SKM-1 treated with dmso at 0.1 percent for 144 hours (cell line): ENCODE data around the gene FADS2.

ENCODE experiments used
- DNase-seq: peaks from one replicate; lab custom pipeline; 2025; ENCODE audit not compliant: unreplicated experiment; lab: John Stamatoyannopoulos, UW

Gene FADS2

DNA sequence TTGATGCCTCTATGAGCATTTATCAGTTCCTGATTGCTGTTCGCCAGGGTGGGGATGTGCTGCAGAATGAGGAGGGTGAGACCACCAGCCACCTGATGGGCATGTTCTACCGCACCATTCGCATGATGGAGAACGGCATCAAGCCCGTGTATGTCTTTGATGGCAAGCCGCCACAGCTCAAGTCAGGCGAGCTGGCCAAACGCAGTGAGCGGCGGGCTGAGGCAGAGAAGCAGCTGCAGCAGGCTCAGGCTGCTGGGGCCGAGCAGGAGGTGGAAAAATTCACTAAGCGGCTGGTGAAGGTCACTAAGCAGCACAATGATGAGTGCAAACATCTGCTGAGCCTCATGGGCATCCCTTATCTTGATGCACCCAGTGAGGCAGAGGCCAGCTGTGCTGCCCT lies 32.6 kb upstream of the FADS2 start:
- DNase-seq: no peak

DNA sequence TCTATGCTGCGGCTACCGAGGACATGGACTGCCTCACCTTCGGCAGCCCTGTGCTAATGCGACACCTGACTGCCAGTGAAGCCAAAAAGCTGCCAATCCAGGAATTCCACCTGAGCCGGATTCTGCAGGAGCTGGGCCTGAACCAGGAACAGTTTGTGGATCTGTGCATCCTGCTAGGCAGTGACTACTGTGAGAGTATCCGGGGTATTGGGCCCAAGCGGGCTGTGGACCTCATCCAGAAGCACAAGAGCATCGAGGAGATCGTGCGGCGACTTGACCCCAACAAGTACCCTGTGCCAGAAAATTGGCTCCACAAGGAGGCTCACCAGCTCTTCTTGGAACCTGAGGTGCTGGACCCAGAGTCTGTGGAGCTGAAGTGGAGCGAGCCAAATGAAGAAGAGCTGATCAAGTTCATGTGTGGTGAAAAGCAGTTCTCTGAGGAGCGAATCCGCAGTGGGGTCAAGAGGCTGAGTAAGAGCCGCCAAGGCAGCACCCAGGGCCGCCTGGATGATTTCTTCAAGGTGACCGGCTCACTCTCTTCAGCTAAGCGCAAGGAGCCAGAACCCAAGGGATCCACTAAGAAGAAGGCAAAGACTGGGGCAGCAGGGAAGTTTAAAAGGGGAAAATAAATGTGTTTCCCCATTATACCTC lies 32.1 kb upstream of the FADS2 start:
- DNase-seq: no peak

DNA sequence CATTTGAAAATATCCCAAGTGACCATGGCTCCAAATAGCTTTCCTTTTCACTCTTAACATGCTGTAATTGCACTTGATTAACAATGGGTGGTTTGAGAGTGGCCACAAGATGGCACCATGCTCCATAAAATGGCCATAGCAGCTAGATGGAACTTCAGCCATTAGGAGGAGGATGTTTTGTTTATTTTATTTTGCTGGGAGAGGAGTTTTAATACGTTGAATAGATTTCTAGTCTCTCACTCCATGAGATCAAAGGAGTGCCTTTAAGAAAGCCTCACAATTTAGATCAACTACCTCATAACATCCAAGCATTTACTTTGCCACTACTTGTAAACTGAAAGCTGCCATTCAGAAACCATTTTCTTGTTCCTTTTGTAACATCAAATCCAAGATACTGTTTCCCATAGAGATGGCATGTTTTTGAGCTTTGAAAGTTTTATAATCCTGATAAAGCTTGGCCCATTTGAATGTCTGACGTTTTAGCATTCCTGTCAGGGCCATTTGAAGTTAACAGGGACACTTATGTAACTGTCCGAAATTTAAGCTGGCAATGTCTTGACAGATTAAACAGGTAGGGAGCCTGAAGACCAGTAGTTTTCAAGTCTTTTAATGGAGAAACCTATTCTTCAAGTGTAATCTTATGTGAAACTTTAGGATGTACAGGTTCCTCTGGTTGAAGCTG lies 30.7 kb upstream of the FADS2 start:
- DNase-seq: peak; percentile 48

DNA sequence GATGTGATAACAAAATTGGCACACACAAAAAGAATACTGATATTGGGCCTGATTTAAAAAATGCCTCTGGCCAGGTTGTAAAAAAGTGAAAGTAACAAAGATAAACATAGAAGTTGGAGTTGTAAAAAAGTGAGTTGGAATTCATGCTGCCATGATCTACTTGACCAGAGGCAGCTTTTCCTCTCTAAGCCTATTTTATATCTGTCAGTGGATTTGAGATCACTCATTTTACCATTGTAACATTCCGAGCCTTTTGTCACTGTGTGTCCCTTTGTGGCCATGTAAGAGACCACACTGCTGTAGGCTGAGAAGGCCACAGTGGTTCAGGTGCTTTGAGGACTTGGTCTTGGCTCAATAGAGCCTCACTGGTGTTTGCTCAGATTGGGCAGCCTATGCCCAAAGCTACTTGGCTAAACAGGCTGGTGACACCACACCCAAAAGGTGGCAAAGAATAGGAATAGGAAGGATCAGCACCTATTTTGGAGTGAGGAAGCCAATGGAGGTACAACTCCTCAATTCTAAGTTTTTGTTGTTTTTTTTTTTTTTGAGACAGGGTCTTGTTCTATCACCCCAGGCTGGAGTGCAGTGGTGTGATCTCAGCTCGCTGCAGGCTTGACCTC lies 28.3 kb upstream of the FADS2 start:
- DNase-seq: no peak

DNA sequence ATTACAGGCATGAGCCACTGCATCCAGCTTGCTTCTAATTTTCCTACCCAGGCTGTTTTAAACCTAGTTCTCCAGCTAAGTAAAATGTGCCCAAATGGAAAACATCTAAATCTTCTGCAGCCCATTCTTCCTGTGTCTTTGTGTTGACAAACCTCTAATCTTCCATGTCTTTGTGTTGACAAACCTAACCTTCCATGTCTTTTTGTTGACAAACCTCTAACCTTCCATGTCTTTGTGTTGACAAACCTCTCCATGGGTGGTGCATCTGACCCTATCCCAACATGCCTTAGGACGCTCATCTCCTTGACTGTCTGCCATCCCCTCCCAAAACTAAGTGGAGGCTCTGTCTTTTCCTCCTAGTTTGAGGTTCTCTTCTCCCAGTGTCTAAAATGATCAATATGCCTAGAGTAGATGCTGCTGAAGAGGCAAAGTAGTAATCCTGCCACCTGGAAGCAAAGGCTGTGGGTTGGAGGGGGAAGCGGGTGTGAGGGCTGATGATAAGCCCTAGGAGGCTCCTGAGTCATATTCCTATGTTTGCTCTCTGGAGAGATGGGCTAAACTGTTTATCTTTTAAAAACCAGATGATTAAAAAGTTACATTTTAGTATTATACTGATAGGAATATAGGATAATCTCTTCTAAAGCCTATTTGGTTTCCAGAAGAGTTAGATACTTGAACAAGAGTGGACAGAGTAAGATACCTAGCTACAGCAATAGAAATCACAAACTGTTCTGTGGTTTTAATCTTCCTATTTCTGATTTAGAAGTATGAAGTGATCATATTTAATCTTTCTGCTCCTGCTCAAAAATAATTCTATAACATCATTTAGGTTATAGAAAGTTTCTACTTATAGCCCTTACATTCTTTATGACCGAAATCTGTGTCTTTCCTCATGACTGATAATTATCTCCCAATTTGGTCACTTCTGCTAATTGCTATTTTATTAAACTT lies 27.5 kb upstream of the FADS2 start:
- DNase-seq: no peak

DNA sequence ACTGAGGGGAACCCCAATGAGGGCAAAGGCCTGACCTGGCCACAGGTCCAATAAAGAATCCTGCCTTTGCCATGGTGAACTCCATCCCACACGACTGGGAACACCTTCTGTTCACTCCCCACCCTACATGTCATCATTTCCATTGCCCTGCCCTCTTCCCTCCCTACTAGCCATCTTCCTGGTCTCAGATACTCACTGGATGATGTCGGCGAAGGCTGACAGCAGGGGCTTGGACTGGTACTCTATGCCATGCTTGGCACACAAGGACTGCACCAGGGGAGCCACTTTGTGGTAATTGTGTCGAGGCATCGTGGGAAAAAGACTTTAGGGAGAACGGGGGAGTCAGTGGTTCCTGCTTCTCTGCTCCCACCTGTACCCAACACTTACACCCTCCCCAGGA lies 25.5 kb upstream of the FADS2 start:
- DNase-seq: no peak

DNA sequence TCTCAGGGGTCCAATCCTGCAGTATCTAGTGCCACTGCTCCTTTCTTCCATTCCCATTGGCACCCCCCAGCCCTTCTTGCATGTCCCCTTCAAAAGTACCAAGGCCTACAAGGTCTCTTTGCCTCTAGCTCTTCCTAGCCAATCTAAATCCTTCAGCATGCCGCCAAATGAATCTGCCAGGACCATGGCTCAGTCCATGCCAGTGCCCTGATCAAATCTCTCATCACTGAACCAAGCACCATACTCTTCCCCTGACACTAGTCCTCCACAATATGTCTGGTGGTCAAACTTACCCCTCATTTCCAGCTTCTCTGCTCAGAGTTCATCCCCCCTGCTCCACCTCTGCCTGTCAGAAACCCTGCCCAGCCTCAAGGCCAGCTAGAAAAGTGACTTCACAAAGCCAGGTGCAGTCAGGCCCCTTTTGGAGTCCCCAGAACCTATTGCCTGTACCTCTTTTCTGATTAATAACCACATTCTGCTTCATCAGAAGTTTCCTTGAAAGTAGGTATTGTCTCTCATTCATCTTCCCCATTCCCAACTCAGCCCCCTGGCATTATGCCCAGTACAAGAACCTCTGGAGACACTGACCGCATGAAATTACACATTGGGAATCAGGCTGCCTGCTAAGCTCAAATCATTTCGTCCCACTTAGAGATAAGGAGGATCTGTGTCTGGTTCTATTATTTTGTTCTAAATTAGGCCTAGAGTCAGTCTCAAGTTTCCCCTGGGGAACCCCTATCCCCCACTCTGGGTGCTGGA lies 24.0 kb upstream of the FADS2 start:
- DNase-seq: no peak

DNA sequence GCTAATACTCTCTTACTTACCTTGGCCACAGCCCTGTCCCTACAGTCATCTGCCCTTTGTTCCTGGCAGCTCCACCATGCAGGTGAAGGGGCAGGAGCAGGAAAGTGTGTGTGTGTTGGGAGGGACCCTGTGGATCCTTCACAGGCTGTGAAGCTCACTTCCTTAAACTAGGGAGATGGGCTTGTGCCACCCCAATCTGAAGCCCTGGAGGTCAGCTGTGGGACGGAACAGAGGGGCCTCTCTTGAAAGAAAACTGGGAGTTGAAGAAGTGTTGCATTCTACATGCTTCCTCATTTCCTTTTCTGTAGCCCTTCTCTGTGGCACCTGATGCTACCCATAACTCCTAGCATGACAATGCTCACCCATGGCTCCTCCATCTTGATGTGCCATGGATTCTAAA lies 23.0 kb upstream of the FADS2 start:
- no peak for DNase-seq

DNA sequence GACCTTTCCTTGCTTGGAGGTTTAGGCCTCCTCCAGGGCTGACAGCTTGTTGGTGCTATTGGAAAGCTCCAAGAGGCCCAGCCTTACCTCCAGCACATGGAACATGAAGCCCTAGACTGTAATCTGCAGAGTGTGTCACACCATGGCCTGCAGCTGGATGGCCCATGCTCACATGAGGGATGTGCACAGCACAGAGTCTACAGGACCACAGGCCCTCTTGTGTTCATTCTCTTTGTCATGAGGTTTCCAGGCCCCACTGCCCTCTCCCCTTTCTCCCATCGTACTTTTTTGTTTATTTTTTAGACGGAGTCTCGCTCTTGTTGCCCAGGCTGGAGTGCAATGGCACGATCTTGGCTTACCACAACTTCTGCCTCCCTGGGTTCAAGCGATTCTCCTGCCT lies 21.3 kb upstream of the FADS2 start:
- no peak for DNase-seq

DNA sequence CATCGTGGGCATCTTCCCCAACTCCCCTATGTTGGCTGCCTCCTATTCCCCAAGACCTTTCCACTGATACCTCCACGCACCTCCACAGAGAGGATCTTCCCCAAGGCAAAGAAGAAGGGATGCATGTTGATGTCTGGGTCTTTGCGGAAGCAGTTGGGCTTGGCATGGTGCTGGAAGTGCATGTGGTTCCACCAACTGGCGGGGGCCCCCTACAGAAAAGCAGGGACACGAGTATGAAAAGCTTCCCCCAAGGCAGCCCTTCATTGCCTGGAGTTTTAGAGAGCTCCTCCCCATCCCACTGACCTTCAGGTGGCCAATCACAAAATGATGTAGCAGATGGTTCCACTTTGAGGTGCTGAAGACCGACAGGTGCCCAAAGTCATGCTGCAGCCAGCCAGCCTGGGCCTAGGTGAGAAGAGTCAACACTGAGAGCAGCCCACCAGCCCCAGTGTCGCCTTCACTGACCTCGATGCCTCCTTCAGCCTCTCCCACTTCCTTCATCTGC lies 17.4 kb upstream of the FADS2 start:
- no peak for DNase-seq

DNA sequence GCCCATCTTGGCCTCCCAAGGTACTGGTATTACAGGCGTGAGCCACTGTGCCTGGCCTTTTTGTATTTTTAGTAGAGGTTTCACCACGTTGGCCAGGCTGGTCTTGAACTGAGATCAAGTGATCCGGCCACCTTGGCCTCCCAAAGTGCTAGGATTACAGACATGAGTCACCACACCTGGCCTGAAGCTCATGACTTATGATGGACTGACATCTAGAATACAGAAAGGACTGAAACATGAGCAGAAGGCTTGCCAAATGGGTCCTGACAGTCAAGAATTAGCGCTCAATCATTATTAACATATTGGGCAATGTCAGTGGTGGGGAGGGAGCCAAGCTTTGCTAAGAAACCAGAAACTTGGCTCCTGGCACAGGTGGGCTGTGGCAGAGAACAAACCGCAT lies 16.3 kb upstream of the FADS2 start:
- DNase-seq: no peak

DNA sequence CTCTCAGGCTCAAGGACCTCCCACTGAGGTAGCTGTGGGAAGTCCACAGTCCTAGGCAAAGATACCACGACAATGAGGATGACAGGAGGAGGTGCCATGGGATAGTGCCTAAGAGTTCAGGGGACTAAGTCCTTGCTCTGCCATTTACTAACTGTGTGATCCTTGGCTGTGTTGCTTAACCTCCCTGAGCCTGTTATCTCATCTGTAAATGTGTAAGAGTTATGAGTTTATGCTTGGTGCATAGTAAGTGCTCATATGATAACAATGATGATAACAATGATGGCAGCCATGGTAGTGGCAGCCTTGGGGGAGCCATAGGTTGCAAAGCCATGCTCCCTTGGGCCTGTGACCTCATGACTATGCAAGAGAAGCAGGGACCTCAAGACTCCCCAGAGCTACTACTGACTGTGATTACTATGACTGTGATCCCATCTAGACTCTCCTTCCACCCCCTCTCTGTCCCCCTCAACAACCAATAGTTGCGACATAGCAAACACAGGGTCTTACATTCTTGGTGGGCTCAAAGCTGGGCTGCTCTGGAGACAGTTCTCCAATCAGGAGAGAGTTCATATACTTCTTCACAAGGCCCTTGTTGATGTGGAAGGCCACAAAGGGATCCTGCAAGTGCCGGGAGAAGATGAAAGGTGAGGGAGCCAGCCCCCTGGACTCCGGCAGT lies 15.2 kb upstream of the FADS2 start:
- no peak for DNase-seq

DNA sequence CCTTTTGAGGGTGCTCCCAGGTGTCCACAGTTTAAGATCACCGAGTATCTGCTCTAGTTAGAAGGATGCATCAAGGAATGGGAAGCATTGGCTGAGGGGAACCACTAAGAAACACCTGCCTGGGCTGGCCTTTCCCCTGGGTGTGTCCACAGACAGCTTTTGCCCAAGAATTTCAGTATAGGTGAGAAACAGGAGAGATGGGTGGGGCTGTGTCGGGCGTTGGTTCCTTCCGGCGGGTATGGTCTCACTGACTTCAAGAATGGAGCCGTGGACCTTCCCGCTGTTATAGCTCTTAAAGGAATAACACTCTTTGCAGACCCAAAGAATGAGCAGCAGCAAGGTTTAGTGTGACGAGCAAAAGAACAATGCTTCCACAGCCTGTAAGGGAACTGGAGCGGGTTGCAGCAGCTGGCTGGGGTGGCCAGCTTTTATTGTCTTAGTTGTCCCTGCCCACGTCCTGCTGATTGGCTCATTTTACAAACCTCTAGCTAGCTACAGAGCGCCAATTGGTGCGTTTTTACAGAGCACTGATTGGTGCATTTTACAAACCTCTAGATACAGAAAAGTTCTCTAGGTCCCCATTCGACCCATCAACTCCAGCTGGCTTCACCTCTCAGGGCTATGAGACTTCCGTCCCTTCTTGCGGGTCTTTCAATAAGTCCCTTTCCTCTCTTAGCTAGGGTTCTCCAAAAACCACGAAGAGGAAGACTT lies 13.7 kb upstream of the FADS2 start:
- no peak for DNase-seq

DNA sequence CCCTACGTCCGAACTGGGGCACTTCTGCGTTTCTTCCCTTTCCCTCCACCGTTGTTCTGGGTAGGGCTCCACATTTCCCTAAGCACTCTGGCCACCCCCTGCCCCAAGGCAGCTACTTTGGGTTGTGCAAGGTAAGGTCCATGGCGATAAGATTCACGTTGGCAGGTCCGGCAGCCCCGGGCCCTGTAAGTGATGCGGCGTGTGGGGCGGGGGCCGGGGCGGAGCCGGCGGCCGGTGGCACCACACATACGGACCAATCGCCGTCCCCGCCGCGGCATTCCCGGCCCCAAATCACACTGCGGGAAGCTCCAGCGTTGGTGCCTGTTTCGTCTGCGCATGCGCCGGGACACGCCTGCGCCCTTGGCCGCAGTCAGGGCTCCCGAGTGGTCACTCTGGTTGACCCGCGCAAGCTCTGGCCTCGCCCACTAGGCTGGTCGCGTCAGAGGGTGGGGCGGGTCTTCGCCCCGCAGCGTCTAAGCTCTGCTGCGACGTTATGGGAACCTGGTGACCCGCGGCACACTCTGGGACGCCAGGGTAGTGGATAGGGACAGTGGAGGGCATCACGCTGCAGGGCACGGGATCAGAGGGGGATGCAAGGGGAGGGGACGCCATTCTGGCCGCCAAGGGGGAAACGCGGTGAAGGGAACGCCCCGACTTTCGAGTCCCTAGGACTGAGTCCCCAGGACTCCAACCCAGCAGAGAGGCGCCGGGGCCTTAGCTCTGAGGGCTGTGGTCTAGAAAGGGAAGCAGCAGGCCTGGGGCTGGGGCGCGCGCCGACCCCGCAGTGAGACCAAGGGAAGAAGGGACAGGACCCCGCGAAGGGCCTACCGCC lies 12.9 kb upstream of the FADS2 start:
- DNase-seq: peak; percentile 63

DNA sequence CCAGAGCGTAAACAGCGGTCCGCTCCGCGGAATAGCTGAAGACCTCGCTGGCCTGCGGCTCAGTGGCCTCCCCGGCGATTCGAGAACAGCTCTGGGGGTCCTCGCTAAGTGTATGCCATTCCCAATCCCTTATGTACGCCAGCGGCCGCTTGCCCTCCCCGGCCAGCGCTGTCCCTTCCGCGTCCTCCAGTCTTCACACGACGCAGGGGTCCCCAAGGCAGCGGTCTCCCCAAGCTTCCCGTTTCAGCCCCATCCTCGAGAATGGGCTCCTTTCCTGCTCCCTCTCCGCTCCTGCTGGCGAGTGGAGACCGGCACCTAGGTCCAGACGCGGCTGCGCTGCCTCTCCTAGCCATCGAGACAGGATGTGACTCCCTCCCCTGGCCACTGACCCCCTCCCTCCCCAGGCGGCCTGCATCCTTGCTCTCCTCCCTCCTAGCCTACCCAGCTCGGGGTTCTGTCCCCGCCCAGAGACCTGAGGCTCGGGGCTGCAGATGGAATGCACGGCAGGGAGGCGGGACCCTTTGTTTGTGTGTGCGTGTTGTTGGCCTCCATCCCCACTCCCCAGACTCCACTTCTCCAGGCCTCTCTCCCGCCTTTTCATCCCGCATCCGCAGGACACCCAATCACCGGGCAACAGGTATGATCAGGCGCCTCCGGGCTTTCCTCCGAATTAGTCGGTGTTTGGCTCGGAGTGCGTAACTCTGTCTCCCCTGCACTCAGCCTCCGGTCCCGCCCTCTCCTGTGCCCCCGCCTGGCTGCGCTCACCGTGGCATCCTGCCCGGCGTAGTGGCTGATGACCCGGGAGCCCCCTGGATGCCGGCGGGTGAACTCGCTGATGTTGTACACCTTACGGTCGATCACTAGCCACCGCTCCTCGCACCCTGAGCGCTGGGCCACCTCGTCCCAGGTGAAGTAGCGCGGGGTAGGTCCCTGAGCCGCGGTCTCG lies 12.0 kb upstream of the FADS2 start:
- DNase-seq: peak; percentile 35

DNA sequence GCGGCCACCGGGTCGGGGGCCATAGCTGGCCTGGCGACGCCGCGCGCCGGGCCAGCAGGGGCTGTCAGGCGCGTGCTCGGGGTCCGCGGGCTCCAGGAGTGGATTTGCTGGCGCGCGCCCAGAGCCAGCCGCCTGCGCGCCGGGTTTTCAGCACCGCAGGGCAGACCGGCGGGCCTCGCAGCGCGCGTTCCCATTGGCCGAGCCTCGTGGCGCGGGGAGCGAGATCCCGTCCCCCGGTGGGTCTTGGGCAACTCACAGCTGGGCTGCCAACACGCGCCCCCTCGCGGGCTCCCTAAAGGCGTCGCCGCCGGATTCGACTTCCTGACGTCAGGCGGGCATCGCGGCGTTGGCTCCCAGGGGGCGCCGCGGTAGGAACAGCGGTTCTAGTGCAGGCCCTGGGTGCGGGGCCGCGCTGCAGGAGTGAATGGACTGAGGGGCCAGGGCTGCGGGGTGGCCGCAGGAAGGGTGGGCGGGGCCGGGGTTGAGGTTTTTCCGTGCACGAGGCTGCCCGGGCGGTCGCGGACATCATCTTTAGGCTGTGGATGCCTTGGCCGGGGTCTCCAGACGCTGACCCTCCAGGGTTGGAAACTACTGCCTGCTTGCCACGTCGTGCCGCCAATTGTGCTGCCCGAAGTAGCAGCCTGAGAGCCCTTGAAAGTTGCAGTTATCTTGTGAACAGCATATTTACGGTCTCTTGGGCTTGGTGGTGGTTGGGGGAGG lies 11.2 kb upstream of the FADS2 start, which contains the start of gene FADS1:
Gene FADS1 (minus strand): TSS at position 268 of the 720 bp plus-strand sequence. CDS start 74 bp downstream, at position 194.
- peak; percentile 91 for DNase-seq
